ENCODE data around the gene PAX5. TPM values are rescaled to one million over a fixed set of nuclear protein-coding genes. Genes with fewer than 3 reads are reported as not detected.

The PAX5 gene
- total and polyA plus RNA-seq, 2 experiments from 2014 or later: not detected

DNA sequence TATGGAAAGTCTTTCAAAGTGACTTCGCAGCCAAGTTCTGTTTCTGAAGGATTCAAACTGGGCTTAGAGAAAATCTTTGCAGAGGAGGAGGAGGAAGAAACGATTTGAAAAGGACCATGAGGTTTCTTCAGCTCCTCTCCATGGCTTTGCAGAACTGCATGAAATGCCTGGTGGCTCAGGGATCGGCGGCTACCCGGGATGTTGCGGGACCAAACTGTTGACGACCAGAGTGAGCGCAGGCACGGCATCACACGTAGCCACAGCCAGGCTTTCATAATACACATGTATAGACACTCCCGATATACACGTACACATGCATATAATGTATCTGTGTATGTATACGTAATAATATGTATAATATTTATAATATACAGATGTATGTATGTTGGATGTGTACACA, 180.0 kb downstream of the PAX5 start:
- H4K20me1 ChIP-seq (ENCODE audit: insufficient read depth): no peaks in the 10 kb centered on the region
- no peaks in the 10 kb centered on the region for H3F3A ChIP-seq (ENCODE audit: insufficient read depth)
- no peak overlapping the region for H3K27ac ChIP-seq
- H3K9ac ChIP-seq: no peak overlapping the region
- WGBS, 2 experiments (ENCODE audit: low coverage in 1 of 2, low lambda C conversion rate in 2 of 2, missing lambda C conversion rate in 2 of 2): 31 to 39% methylated on average over 13 of the region's 13 CpGs
- H2AFZ ChIP-seq: no peak overlapping the region
- TF ChIP-seq EZH2phosphoT487 (IDR thresholded peaks at IDR 0.05; ENCODE audit: insufficient read depth, low read depth) (no peak), EZH2 (IDR thresholded peaks at IDR 0.05; ENCODE audit: insufficient read depth, poor library complexity, severe bottlenecking) (no peak)
- no peaks in the 10 kb centered on the region for H3K9me2 ChIP-seq (ENCODE audit: insufficient read depth)
- no peaks in the 10 kb centered on the region for H3K36me3 ChIP-seq (ENCODE audit: low read depth)
- DNase-seq: no peak
- H3K4me3 ChIP-seq: no peak overlapping the region
- H3K9me3 ChIP-seq (ENCODE audit: low read depth): no peaks in the 10 kb centered on the region
- H3K79me2 ChIP-seq (ENCODE audit: insufficient read depth): no peaks in the 10 kb centered on the region
- no peaks in the 10 kb centered on the region for H3K4me1 ChIP-seq (ENCODE audit: insufficient read depth)
- no peak overlapping the region for H3K4me2 ChIP-seq (ENCODE audit: unreplicated experiment)
- in situ Hi-C loops (cut with MboI): no loop called here
- H3K27me3 ChIP-seq (replicated peaks; ENCODE audit: insufficient read depth): peaks cover 73% of the 10 kb centered on the region

DNA sequence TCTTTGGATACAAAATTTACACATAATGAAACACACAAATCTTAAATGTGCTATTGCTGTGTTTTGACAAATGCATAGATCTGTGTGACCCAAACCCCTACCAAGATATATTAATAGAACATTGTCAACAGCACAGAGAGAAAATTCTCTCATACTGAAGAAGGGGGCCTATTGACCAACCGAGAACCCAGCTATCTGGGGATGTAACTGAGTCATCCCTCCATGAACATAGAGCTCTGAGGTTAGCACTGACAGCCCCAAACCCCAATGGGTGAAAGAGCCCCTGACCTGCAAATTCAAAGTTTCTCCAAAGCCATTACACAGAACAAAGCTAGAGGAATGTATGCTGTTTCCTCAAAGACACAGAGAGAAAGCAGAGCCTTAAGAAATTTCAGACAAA, 180.8 kb downstream of the PAX5 start:
- Histone ChIP-seq H3K79me2 (ENCODE audit: insufficient read depth) (no peaks in the 10 kb centered on the region), H3K4me2 (ENCODE audit: unreplicated experiment) (no peak overlapping the region), H3K9me2 (ENCODE audit: insufficient read depth) (no peaks in the 10 kb centered on the region), H3K27me3 (replicated peaks; ENCODE audit: insufficient read depth) (peaks cover 65% of the 10 kb centered on the region), H3K9ac (no peak overlapping the region), H3F3A (ENCODE audit: insufficient read depth) (no peaks in the 10 kb centered on the region), H2AFZ (no peak overlapping the region), H4K20me1 (ENCODE audit: insufficient read depth) (no peaks in the 10 kb centered on the region), H3K27ac (no peak overlapping the region), H3K4me3 (no peak overlapping the region), H3K4me1 (ENCODE audit: insufficient read depth) (no peaks in the 10 kb centered on the region), H3K9me3 (ENCODE audit: low read depth) (no peaks in the 10 kb centered on the region), H3K36me3 (ENCODE audit: low read depth) (no peaks in the 10 kb centered on the region)
- in situ Hi-C loops (cut with MboI): no loop called here
- whole genome bisulfite sequencing, 2 experiments (ENCODE audit: low coverage in 1 of 2, low lambda C conversion rate in 2 of 2, missing lambda C conversion rate in 2 of 2): 44 to 50% methylated on average over 1 of the region's 1 CpG
- no peak for DNase-seq
- TF ChIP-seq EZH2 (IDR thresholded peaks at IDR 0.05; ENCODE audit: insufficient read depth, poor library complexity, severe bottlenecking) (no peak), EZH2phosphoT487 (IDR thresholded peaks at IDR 0.05; ENCODE audit: insufficient read depth, low read depth) (no peak)

DNA sequence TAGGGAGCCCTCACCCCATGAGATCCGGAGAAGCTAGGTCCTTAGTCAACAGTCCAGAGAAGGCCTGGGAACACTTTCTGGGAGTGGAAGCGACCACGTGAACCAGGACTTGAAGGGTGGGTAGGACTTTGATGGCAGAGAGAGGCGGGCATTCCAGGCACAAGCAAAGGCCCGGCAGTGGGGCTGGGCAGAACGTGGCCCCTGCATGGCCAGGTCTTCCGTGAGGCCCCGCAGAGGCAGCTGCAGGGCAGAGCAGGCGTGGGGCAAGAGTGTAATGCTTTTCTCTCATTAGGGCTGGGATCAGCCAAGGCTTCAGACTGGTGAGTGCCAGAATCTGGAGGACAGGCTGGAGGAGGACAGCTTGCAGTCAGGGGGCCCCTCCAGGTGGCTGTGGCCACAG, 184.1 kb downstream of the PAX5 start:
- no peak overlapping the region for H3K4me3 ChIP-seq
- no peak overlapping the region for H3K9ac ChIP-seq
- H3K79me2 ChIP-seq (ENCODE audit: insufficient read depth): no peaks in the 10 kb centered on the region
- no peaks in the 10 kb centered on the region for H3K9me2 ChIP-seq (ENCODE audit: insufficient read depth)
- no peak for TF ChIP-seq EZH2 (IDR thresholded peaks at IDR 0.05; ENCODE audit: insufficient read depth, poor library complexity, severe bottlenecking)
- no peak for TF ChIP-seq EZH2phosphoT487 (IDR thresholded peaks at IDR 0.05; ENCODE audit: insufficient read depth, low read depth)
- no peaks in the 10 kb centered on the region for H3F3A ChIP-seq (ENCODE audit: insufficient read depth)
- in situ Hi-C loops (cut with MboI): no loop called here
- WGBS, 2 experiments (ENCODE audit: low coverage in 1 of 2, low lambda C conversion rate in 2 of 2, missing lambda C conversion rate in 2 of 2): 60 to 65% methylated on average over 9 of the region's 9 CpGs
- H3K9me3 ChIP-seq (ENCODE audit: low read depth): no peaks in the 10 kb centered on the region
- H2AFZ ChIP-seq: no peak overlapping the region
- no peaks in the 10 kb centered on the region for H3K36me3 ChIP-seq (ENCODE audit: low read depth)
- H3K27ac ChIP-seq: no peak overlapping the region
- H4K20me1 ChIP-seq (ENCODE audit: insufficient read depth): no peaks in the 10 kb centered on the region
- DNase-seq: no peak
- H3K4me1 ChIP-seq (ENCODE audit: insufficient read depth): no peaks in the 10 kb centered on the region
- peaks cover 36% of the 10 kb centered on the region for H3K27me3 ChIP-seq (replicated peaks; ENCODE audit: insufficient read depth)
- H3K4me2 ChIP-seq (ENCODE audit: unreplicated experiment): no peak overlapping the region

DNA sequence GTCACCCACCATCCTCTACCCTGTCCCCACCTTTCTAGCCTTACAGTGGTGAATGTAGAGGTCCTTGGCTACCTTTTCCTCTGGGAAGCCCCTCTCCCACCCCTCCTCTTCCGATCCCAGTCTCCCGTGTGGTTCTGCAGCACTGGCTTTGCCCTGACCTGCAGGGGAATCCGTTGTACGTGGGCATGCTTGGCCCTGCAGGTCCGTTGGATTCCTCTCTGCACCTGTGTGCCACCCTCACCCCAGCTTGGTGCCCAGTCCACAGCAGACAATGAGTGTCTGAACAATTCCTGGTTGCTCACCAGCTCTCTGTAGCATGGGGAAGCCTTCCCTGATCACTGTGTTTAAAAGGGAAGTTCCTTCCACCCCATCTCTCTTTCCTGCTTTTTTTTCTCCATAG, 185.1 kb downstream of the PAX5 start:
- WGBS, 2 experiments (ENCODE audit: low coverage in 1 of 2, low lambda C conversion rate in 2 of 2, missing lambda C conversion rate in 2 of 2): 51 to 62% methylated on average over 5 of the region's 5 CpGs
- Histone ChIP-seq H3K79me2 (ENCODE audit: insufficient read depth) (no peaks in the 10 kb centered on the region), H3K9me2 (ENCODE audit: insufficient read depth) (no peaks in the 10 kb centered on the region), H3K36me3 (ENCODE audit: low read depth) (no peaks in the 10 kb centered on the region), H4K20me1 (ENCODE audit: insufficient read depth) (no peaks in the 10 kb centered on the region), H2AFZ (no peak overlapping the region), H3K9ac (no peak overlapping the region), H3K27ac (no peak overlapping the region), H3K4me3 (no peak overlapping the region), H3K9me3 (ENCODE audit: low read depth) (no peaks in the 10 kb centered on the region), H3F3A (ENCODE audit: insufficient read depth) (no peaks in the 10 kb centered on the region), H3K27me3 (replicated peaks; ENCODE audit: insufficient read depth) (peaks cover 28% of the 10 kb centered on the region), H3K4me1 (ENCODE audit: insufficient read depth) (no peaks in the 10 kb centered on the region), H3K4me2 (ENCODE audit: unreplicated experiment) (no peak overlapping the region)
- DNase-seq: no peak
- no peak for TF ChIP-seq EZH2 (IDR thresholded peaks at IDR 0.05; ENCODE audit: insufficient read depth, poor library complexity, severe bottlenecking)
- TF ChIP-seq EZH2phosphoT487 (IDR thresholded peaks at IDR 0.05; ENCODE audit: insufficient read depth, low read depth): no peak
- in situ Hi-C loops (cut with MboI): no loop called here
